ENCODE measurements around the gene AGBL2. TPM values are rescaled to one million over a fixed set of nuclear protein-coding genes. Genes with fewer than 3 reads are reported as not detected.
"Not testable (repeated sequence)": the region's sequence is repeated elsewhere in the genome, so short reads cannot be mapped to it uniquely, and the experiment has no call there.

The AGBL2 gene
- total RNA-seq, 5 donors from 2014 or later (not counting 1 experiment from before 2014, with no cell fraction given) = 6.0 to 10.4 (median 8.8) TPM

DNA sequence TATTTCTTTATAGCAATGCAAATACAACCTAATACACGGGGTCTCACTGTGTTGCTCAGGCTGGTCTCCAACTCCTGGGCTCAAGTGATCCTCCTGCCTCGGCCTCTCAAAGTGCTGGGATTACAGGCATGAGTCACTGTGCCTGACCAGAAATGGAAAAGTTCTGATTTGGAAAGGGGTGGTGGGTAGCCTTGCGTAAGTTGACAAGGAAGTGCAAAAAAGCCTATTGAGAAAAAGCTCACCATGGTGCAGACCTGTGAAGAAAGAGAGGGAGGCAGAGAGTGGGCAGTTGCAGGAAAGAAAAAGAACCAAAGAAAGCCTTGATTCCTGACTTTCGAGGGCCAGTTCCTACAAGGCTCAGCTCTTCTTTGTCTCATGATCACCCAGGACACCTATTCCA, 27.1 kb downstream of the AGBL2 start:
- no peak overlapping the region for H3K27ac Mint-ChIP-seq
- ChIA-PET CTCF (no interaction called here), POLR2A (interaction anchor here in 1 of 2 donors (0.6 kb wide), 1 partner anchor 19 kb away, joined by 6 read pairs; no protein-coding TSS in a partner anchor)
- 80% methylated on average over 2 of the region's 4 CpGs for WGBS (ENCODE audit: insufficient coverage)
- H3K4me3 Mint-ChIP-seq = no peak overlapping the region
- no peaks in the 10 kb centered on the region for H3K9me3 Mint-ChIP-seq
- ATAC-seq (replicated peaks in 1 of 4) (no peak), DNase-seq (no peak)
- H3K4me3 ChIP-seq (ENCODE audit: control insufficient read depth in 1 of 2, extremely low read depth in 1 of 2, low read length in 1 of 2) = no peak overlapping the region
- H3K27me3 Mint-ChIP-seq = no peaks in the 10 kb centered on the region
- H3K27ac ChIP-seq (ENCODE audit: low read length) = no peak overlapping the region
- no peaks in the 10 kb centered on the region for H3K36me3 Mint-ChIP-seq
- no peaks in the 10 kb centered on the region for H3K27me3 ChIP-seq (replicated peaks in 1 of 2; ENCODE audit: control insufficient read depth in 2 of 2, extremely low read depth in 1 of 2, insufficient read depth in 2 of 2, low read length in 1 of 2)
- no peaks in the 10 kb centered on the region for H3K36me3 ChIP-seq (ENCODE audit: control insufficient read depth in 2 of 2, extremely low read depth in 1 of 2, insufficient read depth in 1 of 2, low read length in 1 of 2)
- H3K4me1 Mint-ChIP-seq = peaks cover 5 to 8% (median 5%) of the 10 kb centered on the region in 3 donors
- no peaks in the 10 kb centered on the region for H3K9me3 ChIP-seq
- H3K4me1 ChIP-seq (ENCODE audit: control insufficient read depth in 1 of 2, extremely low read depth in 1 of 2, insufficient read depth in 2 of 2, low read length in 2 of 2) = no peaks in the 10 kb centered on the region

DNA sequence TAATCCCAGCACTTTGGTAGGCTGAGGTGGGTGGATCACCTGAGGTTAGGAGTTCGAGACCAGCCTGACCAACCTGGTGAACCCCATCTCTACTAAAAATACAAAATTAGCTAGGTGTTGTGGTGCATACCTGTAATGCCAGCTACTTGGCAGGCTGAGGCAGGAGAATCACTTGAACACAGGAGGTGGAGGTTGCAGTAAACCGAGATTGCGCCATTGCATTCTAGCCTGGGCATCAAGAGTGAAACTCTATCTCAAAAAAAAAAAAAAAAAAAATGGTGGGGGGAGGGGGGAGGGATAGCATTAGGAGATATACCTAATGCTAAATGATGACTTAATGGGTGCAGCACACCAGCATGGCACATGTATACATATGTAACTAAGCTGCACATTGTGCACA, 28.5 kb downstream of the AGBL2 start:
- not testable (repeated sequence) for H3K27me3 Mint-ChIP-seq; H3K4me1 ChIP-seq (ENCODE audit: control insufficient read depth in 1 of 2, extremely low read depth in 1 of 2, insufficient read depth in 2 of 2, low read length in 2 of 2); H3K4me3 Mint-ChIP-seq; H3K9me3 Mint-ChIP-seq; H3K36me3 Mint-ChIP-seq; H3K9me3 ChIP-seq; ATAC-seq (replicated peaks in 1 of 4); H3K27me3 ChIP-seq (replicated peaks in 1 of 2; ENCODE audit: control insufficient read depth in 2 of 2, extremely low read depth in 1 of 2, insufficient read depth in 2 of 2, low read length in 1 of 2); H3K4me3 ChIP-seq (ENCODE audit: control insufficient read depth in 1 of 2, extremely low read depth in 1 of 2, low read length in 1 of 2); H3K36me3 ChIP-seq (ENCODE audit: control insufficient read depth in 2 of 2, extremely low read depth in 1 of 2, insufficient read depth in 1 of 2, low read length in 1 of 2); H3K27ac ChIP-seq (ENCODE audit: low read length); H3K27ac Mint-ChIP-seq; H3K4me1 Mint-ChIP-seq; DNase-seq
- CTCF ChIA-PET = interaction anchor here in 1 of 2 donors (0.7 kb wide), 1 partner anchor 808 kb away, joined by 8 read pairs; no protein-coding TSS in a partner anchor
- WGBS (ENCODE audit: insufficient coverage) = no CpG with 5 or more reads among the region's 3 CpGs
- POLR2A ChIA-PET = interaction anchor here in 1 of 2 donors (0.7 kb wide), 1 partner anchor 13 kb away, joined by 11 read pairs; no protein-coding TSS in a partner anchor

GRCh38 chr11:47686151-47686550, 29.0 kb downstream of the AGBL2 start:
- H3K4me3 ChIP-seq (ENCODE audit: control insufficient read depth in 1 of 2, extremely low read depth in 1 of 2, low read length in 1 of 2) = no peak overlapping the region
- H3K27ac ChIP-seq (ENCODE audit: low read length) = no peak overlapping the region
- H3K9me3 ChIP-seq = no peaks in the 10 kb centered on the region
- Mint-ChIP-seq H3K36me3 (no peaks in the 10 kb centered on the region), H3K4me3 (no peak overlapping the region), H3K9me3 (no peaks in the 10 kb centered on the region), H3K4me1 (no peaks in the 10 kb centered on the region), H3K27ac (no peak overlapping the region), H3K27me3 (no peaks in the 10 kb centered on the region)
- no peaks in the 10 kb centered on the region for H3K36me3 ChIP-seq (ENCODE audit: control insufficient read depth in 2 of 2, extremely low read depth in 1 of 2, insufficient read depth in 1 of 2, low read length in 1 of 2)
- ATAC-seq (replicated peaks in 1 of 4) (no peak), DNase-seq (no peak)
- POLR2A ChIA-PET = interaction anchor here in 1 of 2 donors (0.6 kb wide), 1 partner anchor 107 kb away, joined by 7 read pairs; no protein-coding TSS in a partner anchor
- WGBS (ENCODE audit: insufficient coverage) = no CpG with 5 or more reads among the region's 1 CpG
- CTCF ChIA-PET = interaction anchor here in 1 of 2 donors (0.7 kb wide), 1 partner anchor 10 kb away, joined by 6 read pairs; no protein-coding TSS in a partner anchor
- no peaks in the 10 kb centered on the region for H3K4me1 ChIP-seq (ENCODE audit: control insufficient read depth in 1 of 2, extremely low read depth in 1 of 2, insufficient read depth in 2 of 2, low read length in 2 of 2)
- no peaks in the 10 kb centered on the region for H3K27me3 ChIP-seq (replicated peaks in 1 of 2; ENCODE audit: control insufficient read depth in 2 of 2, extremely low read depth in 1 of 2, insufficient read depth in 2 of 2, low read length in 1 of 2)

DNA sequence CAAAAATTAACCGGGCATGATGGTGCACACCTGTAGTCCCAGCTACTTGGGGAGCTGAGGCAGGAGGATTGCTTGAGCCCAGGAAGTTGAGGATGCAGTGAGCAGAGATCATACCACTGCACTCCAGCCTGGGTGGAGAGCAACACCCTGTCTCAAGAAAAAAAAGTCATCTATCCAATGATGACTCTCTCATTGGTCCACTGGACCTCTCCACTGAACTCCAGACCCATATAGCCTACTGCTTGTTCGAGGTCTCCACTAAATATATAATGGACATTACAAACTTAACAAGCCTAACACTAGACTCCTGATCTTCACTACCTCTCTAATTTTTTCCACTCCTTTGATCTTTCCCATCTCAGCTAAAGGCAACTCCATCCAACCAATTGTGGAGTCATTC, 39.3 kb downstream of the AGBL2 start:
- ChIA-PET CTCF (interaction anchor here in 1 of 2 donors (0.7 kb wide), 1 partner anchor 34 kb away, joined by 6 read pairs; no protein-coding TSS in a partner anchor), POLR2A (interaction anchor here in 1 of 2 donors (0.5 kb wide), 1 partner anchor 222 kb away, joined by 3 read pairs; no protein-coding TSS in a partner anchor)
- Mint-ChIP-seq H3K9me3 (no peaks in the 10 kb centered on the region), H3K36me3 (no peaks in the 10 kb centered on the region), H3K27ac (no peak overlapping the region), H3K4me1 (no peaks in the 10 kb centered on the region), H3K4me3 (no peak overlapping the region), H3K27me3 (no peaks in the 10 kb centered on the region)
- WGBS (ENCODE audit: insufficient coverage) = 45% methylated on average over 1 of the region's 2 CpGs
- Histone ChIP-seq H3K4me1 (ENCODE audit: control insufficient read depth in 1 of 2, extremely low read depth in 1 of 2, insufficient read depth in 2 of 2, low read length in 2 of 2) (no peaks in the 10 kb centered on the region), H3K27ac (ENCODE audit: low read length) (no peak overlapping the region), H3K9me3 (no peaks in the 10 kb centered on the region), H3K27me3 (replicated peaks in 1 of 2; ENCODE audit: control insufficient read depth in 2 of 2, extremely low read depth in 1 of 2, insufficient read depth in 2 of 2, low read length in 1 of 2) (peaks cover 0 to 3% of the 10 kb centered on the region in 2 experiments), H3K36me3 (ENCODE audit: control insufficient read depth in 2 of 2, extremely low read depth in 1 of 2, insufficient read depth in 1 of 2, low read length in 1 of 2) (no peaks in the 10 kb centered on the region), H3K4me3 (ENCODE audit: control insufficient read depth in 1 of 2, extremely low read depth in 1 of 2, low read length in 1 of 2) (no peak overlapping the region)
- DNase-seq = no peak
- ATAC-seq (replicated peaks in 1 of 4) = no peak

GRCh38 chr11:47672283-47672730, 42.9 kb downstream of the AGBL2 start:
- ATAC-seq (replicated peaks in 1 of 4) (no peak), DNase-seq (no peak)
- POLR2A ChIA-PET = no interaction called here
- Histone ChIP-seq H3K4me1 (ENCODE audit: control insufficient read depth in 1 of 2, extremely low read depth in 1 of 2, insufficient read depth in 2 of 2, low read length in 2 of 2) (no peaks in the 10 kb centered on the region), H3K27me3 (replicated peaks in 1 of 2; ENCODE audit: control insufficient read depth in 2 of 2, extremely low read depth in 1 of 2, insufficient read depth in 2 of 2, low read length in 1 of 2) (no peaks in the 10 kb centered on the region), H3K36me3 (ENCODE audit: control insufficient read depth in 2 of 2, extremely low read depth in 1 of 2, insufficient read depth in 1 of 2, low read length in 1 of 2) (no peaks in the 10 kb centered on the region), H3K9me3 (no peaks in the 10 kb centered on the region), H3K4me3 (ENCODE audit: control insufficient read depth in 1 of 2, extremely low read depth in 1 of 2, low read length in 1 of 2) (no peak overlapping the region), H3K27ac (ENCODE audit: low read length) (no peak overlapping the region)
- H3K9me3 Mint-ChIP-seq = no peaks in the 10 kb centered on the region
- H3K27me3 Mint-ChIP-seq = no peaks in the 10 kb centered on the region
- WGBS (ENCODE audit: insufficient coverage) = 100% methylated on average over 3 of the region's 5 CpGs
- no peak overlapping the region for H3K27ac Mint-ChIP-seq
- no peak overlapping the region for H3K4me3 Mint-ChIP-seq
- no peaks in the 10 kb centered on the region for H3K36me3 Mint-ChIP-seq
- H3K4me1 Mint-ChIP-seq = no peaks in the 10 kb centered on the region
- CTCF ChIA-PET = interaction anchor here in 1 of 2 donors (0.5 kb wide), 1 partner anchor 58 kb away, joined by 4 read pairs; no protein-coding TSS in a partner anchor

GRCh38 chr11:47669856-47670255, 45.3 kb downstream of the AGBL2 start:
- CTCF ChIA-PET = no interaction called here
- Histone ChIP-seq H3K27me3 (replicated peaks in 1 of 2; ENCODE audit: control insufficient read depth in 2 of 2, extremely low read depth in 1 of 2, insufficient read depth in 2 of 2, low read length in 1 of 2) (no peaks in the 10 kb centered on the region), H3K27ac (ENCODE audit: low read length) (no peak overlapping the region), H3K9me3 (no peaks in the 10 kb centered on the region), H3K4me3 (ENCODE audit: control insufficient read depth in 1 of 2, extremely low read depth in 1 of 2, low read length in 1 of 2) (no peak overlapping the region), H3K36me3 (ENCODE audit: control insufficient read depth in 2 of 2, extremely low read depth in 1 of 2, insufficient read depth in 1 of 2, low read length in 1 of 2) (no peaks in the 10 kb centered on the region), H3K4me1 (ENCODE audit: control insufficient read depth in 1 of 2, extremely low read depth in 1 of 2, insufficient read depth in 2 of 2, low read length in 2 of 2) (no peaks in the 10 kb centered on the region)
- WGBS (ENCODE audit: insufficient coverage) = 95% methylated on average over 4 of the region's 6 CpGs
- Mint-ChIP-seq H3K27ac (no peak overlapping the region), H3K9me3 (no peaks in the 10 kb centered on the region), H3K36me3 (no peaks in the 10 kb centered on the region), H3K27me3 (no peaks in the 10 kb centered on the region), H3K4me3 (no peak overlapping the region), H3K4me1 (no peaks in the 10 kb centered on the region)
- POLR2A ChIA-PET = no interaction called here
- DNase-seq = no peak
- ATAC-seq (replicated peaks in 1 of 4) = no peak

DNA sequence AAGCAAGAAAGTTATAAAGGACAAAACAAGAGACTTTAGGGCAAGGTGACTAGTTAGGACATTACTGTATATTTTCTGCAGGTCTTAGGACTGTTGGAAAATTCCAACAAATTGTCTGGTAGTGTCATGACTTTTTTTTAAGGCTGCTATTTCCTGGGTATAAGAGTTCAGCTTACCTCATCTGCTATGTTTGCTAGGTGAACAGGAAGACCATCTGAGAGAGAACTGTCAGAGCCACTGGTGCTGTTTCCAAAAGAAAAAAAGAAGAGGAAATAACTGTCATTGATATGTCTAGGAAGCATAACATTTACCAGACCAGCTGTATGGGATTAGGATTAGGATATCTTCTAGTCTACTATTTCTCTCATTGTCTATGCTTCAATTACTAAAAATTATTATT, 46.5 kb downstream of the AGBL2 start:
- CTCF ChIA-PET = no interaction called here
- no peaks in the 10 kb centered on the region for H3K27me3 Mint-ChIP-seq
- Histone ChIP-seq H3K4me1 (ENCODE audit: control insufficient read depth in 1 of 2, extremely low read depth in 1 of 2, insufficient read depth in 2 of 2, low read length in 2 of 2) (no peaks in the 10 kb centered on the region), H3K36me3 (ENCODE audit: control insufficient read depth in 2 of 2, extremely low read depth in 1 of 2, insufficient read depth in 1 of 2, low read length in 1 of 2) (no peaks in the 10 kb centered on the region), H3K4me3 (ENCODE audit: control insufficient read depth in 1 of 2, extremely low read depth in 1 of 2, low read length in 1 of 2) (no peak overlapping the region), H3K9me3 (no peaks in the 10 kb centered on the region), H3K27ac (ENCODE audit: low read length) (no peak overlapping the region), H3K27me3 (replicated peaks in 1 of 2; ENCODE audit: control insufficient read depth in 2 of 2, extremely low read depth in 1 of 2, insufficient read depth in 2 of 2, low read length in 1 of 2) (no peaks in the 10 kb centered on the region)
- no peak overlapping the region for H3K4me3 Mint-ChIP-seq
- POLR2A ChIA-PET = no interaction called here
- H3K36me3 Mint-ChIP-seq = no peaks in the 10 kb centered on the region
- H3K27ac Mint-ChIP-seq = no peak overlapping the region
- ATAC-seq (replicated peaks in 1 of 4) (no peak), DNase-seq (no peak)
- H3K9me3 Mint-ChIP-seq = no peaks in the 10 kb centered on the region
- H3K4me1 Mint-ChIP-seq = no peaks in the 10 kb centered on the region

All from T-cell (primary cell).